GM18951 (cell line): Measurements from ENCODE around the gene DUS2.

Experiments
- POLR2A ChIP-seq: IDR thresholded peaks from 4 replicates; pipeline ENCODE4 v1.6.1; 2011; ENCODE audit warnings: mild to moderate bottlenecking; ENCODE audit not compliant: insufficient read length, insufficient read depth; ENCODE audit errors: extremely low read depth
- in situ Hi-C: fragments of 300-500 bp; cut with MboI; formaldehyde crosslinking; loops from one replicate; pipeline ENCODE4 v1.12.0; 2022; ENCODE audit warnings: low sequenced_read_pairs, mixed read lengths, inconsistent platforms; ENCODE audit not compliant: unreplicated experiment

DUS2 gene

DNA sequence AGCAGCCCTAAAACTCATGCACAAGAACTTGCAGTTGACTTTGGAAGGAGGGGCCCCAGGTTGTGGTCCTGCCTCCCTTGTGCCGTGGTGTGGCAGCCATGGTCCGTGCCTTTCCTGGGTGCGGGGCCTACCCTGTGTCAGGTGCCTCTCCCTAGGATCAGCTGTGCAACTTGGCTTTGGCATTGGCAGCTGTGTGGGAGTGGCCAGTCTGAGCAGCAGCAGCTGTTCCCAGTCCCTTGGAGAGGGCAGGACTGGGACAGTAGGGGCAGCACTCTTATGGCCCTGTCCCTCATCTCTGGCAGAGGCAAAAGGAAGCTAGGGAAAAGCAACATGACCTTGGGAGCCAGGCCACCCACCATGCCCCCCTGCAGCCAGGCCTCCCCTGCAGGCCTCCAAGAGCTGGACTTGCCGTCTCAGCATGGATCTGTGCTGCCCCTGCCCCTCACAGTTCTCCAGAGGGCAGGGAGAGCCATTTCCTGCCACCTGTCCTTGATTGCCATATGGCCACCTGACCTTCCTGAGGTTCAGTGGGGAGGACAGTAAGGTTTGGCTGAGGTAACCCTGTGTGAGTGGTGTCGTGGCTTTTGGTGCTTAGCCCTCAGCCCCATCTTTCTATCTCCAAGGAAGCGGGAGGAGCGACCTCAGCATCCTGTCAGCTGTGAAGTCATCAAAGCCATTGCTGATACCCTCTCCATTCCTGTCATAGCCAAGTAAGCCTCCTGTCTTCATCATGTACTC is 46.6 kb downstream of the DUS2 start:
- TF ChIP-seq POLR2A, result no peak
- in situ Hi-C loops, result no loop called here

DNA sequence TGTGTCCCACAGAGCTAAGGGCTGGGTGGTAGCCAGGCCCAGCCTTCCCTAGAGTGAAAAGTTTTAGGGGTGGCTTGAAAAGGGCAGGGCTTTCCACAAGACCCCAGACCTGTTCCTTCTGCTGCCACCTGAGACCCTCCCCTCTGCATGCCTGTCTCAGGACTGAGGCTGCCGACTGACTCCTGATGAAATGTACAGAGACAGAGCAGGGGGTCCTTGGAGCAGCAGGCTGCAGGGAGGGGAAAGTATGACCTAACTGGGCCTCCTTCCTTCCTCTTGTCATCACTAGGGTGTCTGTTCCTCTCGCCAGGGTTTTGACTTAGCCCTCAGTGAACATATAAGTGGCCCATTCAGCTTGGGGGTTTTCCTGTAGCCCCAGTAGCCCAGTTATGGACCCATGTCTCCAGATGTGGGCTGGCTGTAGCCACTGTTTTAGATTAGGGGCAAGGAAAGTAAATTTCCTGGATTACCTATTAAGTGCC is 47.2 kb downstream of the DUS2 start:
- in situ Hi-C loops, result no loop called here
- TF ChIP-seq POLR2A, result no peak

DNA sequence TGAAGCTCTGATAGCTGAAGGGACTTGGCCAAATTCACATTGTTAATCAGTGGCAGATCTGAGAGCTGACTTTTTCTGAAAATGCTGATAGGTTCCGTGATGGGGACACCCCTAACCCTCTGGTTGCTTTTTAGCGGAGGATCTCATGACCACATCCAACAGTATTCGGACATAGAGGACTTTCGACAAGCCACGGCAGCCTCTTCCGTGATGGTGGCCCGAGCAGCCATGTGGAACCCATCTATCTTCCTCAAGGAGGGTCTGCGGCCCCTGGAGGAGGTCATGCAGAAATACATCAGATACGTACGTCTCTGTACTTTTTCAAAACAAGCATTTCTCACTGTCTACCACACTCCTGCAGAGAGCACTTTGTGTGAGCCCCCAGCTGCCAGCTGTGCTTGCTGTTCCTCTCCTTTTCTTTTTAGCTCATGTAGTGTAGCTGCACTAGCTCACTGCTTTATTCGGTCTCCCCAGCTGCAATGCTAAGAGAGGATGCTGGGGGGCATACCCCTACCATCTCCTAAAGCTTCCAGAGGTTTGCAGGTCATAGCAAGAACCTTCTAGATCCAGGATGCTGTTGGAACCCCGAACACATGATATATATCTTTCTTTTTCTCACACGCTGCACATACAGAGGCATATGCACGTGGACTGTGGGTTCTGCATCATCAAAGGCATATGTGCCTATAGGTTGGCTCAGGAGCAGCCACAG is 47.9 kb downstream of the DUS2 start:
- in situ Hi-C loops, result no loop called here

DNA sequence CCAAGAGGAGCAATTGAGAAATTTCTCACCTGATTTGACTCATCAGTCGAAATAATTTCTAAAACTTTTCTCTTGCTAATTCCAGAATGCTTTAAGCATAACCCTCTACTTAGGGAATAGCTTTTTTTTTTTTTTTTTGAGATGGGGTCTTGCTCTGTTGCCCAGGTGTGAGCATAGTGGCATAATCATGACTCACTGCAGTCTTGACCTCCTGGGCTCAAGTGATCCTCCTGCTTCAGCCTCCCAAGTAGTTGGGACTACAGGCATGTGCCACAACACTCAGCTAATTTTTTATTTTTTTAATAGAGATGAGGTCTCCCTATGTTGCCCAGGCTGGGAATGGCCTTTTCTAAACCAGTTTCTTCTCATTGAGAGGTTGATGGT is 48.4 kb downstream of the DUS2 start:
- TF ChIP-seq POLR2A, result no peak

More for the DNA sequence above, 47.9 kb downstream of the DUS2 start:
- TF ChIP-seq POLR2A, result peak; percentile 26

DNA sequence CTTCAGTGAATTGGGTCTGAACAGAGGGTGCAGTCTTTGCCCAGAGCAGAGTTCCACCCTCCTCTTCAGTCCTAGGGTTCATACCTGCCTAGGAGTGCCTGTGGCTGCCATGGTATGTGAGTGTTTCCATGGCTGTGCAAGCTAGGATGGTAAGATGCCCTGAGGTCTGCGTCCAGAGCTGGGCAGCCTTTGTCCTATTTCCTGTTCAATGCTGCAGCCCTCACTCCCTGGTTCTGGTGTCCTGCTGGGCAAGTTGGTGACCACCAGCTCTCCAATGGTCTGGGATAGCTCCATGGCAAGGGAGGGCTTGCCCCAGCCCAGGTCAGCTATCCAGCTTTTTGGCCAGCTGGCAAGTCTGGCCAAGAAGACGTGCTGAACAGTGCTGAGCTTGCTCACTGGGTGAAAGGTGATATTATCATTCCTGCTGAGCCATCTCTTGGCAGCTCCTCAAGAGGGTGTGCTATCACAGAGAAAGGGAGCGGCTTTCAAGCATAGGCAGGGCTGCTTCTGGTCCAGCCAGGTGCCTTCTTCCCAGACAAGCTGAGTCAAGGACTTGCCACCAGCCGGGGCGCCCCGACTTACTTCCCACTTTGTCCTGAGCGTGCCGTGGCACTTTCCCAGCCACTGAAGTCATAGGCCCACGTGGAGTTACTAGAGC is 49.1 kb downstream of the DUS2 start:
- TF ChIP-seq POLR2A, result no peak
- in situ Hi-C loops, result no loop called here

More for the DNA sequence above, 48.4 kb downstream of the DUS2 start:
- in situ Hi-C loops, result no loop called here

DNA sequence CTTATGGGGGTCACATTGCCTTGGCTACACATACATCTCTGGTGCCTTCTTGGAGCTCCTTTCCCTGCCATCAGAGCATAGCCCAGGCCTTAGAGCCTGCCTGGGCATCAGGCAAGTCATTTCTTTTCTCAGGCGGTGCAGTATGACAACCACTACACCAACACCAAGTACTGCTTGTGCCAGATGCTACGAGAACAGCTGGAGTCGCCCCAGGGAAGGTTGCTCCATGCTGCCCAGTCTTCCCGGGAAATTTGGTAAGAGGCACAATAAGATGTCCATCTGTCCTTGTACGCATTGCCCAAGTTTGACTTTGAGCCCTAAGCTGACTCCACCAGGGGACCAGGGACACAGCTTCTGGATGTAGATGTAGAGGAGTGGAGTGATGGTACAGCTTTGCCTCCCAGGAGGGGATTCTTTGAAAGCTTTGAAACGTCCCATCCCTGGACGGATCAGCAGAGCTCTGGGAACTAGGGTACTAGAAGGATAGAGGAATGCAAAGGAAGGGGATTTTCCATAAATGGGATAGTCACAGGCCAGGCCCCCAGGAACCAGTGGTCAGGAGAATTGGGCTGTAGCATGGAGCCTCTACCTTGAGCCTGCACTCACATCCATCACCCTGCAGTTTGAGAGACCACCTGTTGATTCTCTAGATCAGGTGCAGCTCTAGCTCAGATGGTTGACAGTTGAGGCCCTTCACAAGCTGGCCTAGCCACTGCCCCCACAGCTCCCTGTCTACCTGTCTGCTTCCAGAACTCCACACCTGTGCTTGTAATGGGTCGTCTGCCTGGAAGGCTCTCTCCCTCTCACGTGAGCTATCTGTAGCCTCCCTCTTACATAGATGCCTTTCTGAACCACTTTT is 51.0 kb downstream of the DUS2 start:
- in situ Hi-C loops, result no loop called here
- no peak for TF ChIP-seq POLR2A

DNA sequence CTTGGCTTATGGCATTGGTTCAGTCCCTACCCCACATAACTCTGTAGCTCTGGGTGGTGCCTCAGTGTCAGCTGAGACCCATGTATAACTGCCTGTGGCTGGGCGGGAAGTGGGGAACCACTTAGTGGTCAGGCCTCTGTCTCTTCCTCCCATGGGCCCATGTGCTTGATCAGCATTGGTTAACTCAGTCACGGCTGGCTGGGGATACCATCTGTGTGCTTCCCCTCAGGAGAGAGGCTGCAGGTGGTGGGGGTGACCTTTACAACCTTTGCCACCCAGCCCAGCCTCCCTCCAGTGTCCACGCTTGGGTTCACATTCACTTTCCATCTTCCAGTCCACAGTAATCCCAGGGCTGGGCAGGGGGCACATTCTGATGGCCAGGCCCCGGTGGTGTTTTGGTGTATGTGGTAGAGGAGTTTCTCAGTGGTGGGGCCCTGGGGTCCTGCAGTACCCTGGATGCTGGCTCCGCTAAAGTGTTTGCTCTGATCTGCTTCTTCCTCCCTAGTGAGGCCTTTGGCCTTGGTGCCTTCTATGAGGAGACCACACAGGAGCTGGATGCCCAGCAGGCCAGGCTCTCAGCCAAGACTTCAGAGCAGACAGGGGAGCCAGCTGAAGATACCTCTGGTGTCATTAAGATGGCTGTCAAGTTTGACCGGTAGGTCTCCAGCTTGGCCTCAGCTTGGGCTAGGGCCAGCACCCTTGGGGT is 51.9 kb downstream of the DUS2 start:
- in situ Hi-C loops, result no loop called here
- TF ChIP-seq POLR2A, result peak; percentile 32

DNA sequence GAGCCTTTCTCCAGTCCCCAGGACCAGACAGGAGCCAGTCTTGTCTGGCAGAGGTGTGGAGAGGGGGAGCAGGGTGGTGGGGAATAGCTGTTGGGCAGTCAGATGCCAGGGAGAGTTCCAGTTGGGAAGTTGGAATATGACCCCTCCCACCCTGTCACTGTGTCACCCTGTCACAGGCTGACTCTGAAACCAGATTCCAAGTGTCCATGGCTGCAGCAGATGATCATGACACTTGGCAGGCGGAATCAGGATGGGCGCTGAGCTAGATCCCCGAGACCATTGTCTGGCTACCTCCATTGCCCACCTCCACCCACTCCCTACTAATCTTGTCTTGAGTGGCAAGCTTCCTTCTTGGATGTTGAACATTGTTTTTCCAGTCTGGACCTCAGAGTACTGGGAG is 52.9 kb downstream of the DUS2 start:
- in situ Hi-C loops, result no loop called here

DNA sequence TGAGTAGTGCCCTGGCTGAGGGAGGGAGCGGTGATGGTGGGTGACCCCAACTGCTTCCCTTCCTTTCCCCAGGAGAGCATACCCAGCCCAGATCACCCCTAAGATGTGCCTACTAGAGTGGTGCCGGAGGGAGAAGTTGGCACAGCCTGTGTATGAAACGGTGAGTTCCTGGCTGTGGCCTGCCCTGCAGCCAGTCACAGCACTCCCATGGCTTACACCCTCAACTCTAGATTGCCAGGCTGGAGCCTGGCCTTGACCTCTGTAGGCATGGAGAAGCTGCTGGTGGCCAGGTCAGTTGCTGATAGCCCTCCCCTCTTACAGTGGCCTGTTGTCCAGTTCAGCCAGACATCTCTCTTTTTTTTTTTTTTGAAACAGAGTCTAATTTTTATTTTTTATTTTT is 53.5 kb downstream of the DUS2 start:
- in situ Hi-C loops, result no loop called here
- no peak for TF ChIP-seq POLR2A

More for the DNA sequence above, 52.9 kb downstream of the DUS2 start:
- no peak for TF ChIP-seq POLR2A

DNA sequence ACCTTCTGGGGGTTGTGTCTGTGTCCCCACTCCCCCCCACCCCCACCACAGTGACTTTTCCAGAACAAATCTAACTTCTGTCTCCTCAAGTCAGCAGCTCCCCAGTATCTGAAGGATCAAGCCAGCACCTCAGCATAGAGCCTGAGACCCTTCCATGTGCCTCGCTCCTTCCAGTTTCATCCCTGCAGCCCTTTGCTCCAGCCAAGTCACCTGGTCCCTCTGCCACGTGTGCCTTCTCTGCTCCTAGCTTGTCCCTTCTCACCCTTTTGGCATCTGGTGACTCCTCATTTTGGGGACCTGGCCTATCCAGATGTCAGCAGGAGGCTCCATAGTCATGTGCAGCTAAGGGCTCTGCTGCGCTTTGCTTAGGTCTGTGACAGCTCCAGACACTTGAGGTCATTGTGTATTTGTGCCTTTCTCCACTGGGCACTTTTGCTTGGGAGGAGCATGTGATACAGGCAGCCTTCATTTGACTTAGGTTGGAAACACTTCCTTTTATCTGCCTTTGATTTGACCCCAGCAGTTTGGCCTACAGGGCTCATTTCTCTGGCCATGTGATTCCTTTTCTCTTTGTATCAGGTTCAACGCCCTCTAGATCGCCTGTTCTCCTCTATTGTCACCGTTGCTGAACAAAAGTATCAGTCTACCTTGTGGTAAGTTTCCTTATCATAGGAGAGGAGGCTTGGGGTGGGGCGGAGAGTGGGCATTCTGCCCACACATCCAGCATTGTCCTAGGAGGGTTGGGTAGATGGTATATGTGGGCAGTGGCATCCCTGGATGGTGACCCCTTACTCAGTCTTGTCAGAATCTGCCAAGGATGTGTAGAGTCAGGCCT is 55.0 kb downstream of the DUS2 start:
- TF ChIP-seq POLR2A, result no peak
- in situ Hi-C loops, result no loop called here

DNA sequence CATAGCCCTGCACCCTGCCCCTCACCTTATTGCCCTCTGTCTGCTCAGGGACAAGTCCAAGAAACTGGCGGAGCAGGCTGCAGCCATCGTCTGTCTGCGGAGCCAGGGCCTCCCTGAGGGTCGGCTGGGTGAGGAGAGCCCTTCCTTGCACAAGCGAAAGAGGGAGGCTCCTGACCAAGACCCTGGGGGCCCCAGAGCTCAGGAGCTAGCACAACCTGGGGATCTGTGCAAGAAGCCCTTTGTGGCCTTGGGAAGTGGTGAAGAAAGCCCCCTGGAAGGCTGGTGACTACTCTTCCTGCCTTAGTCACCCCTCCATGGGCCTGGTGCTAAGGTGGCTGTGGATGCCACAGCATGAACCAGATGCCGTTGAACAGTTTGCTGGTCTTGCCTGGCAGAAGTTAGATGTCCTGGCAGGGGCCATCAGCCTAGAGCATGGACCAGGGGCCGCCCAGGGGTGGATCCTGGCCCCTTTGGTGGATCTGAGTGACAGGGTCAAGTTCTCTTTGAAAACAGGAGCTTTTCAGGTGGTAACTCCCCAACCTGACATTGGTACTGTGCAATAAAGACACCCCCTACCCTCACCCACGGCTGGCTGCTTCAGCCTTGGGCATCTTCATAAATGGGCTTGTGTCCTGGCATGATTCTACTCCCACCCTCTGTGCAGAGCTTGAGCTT is 55.8 kb downstream of the DUS2 start:
- in situ Hi-C loops, result no loop called here

More for the DNA sequence above, 55.8 kb downstream of the DUS2 start:
- no peak for TF ChIP-seq POLR2A
